ENCODE measurements around the gene CDK1. TPM values are rescaled to one million over a fixed set of nuclear protein-coding genes. Genes with fewer than 3 reads are reported as not detected.
A peak's percentile ranks its signal among the peaks of the same experiment; 100 is the strongest.
"Not testable (repeated sequence)": the region's sequence is repeated elsewhere in the genome, so short reads cannot be mapped to it uniquely, and the experiment has no call there.

CDK1 gene
- total RNA-seq, 6 donors from 2014 or later, result 1.0 to 8.0 (median 5.2) TPM

GRCh38 chr10:60825520-60825919 is 47.2 kb downstream of the CDK1 start:
- no peak for DNase-seq
- Histone ChIP-seq H3K4me1 (peaks cover 13 to 31% (median 24%) of the 10 kb centered on the region in 4 donors), H3K9me3 (no peaks in the 10 kb centered on the region), H3K27me3 (no peaks in the 10 kb centered on the region), H3K27ac (no peak overlapping the region), H3K4me3 (no peak overlapping the region), H3K36me3 (no peaks in the 10 kb centered on the region)
- ATAC-seq (ENCODE audit: low FRiP score in 2 of 2), result no peak
- TF ChIP-seq POLR2AphosphoS5 (IDR thresholded peaks at IDR 0.05), result no peak
- no peak for TF ChIP-seq EP300 (IDR thresholded peaks at IDR 0.05)
- no peak for TF ChIP-seq CTCF (IDR thresholded peaks at IDR 0.05)
- no peak for TF ChIP-seq POLR2A (IDR thresholded peaks at IDR 0.05)
- 84 to 87% methylated on average over 4 of the region's 4 CpGs for WGBS, 2 donors

- peak; percentile 51 to 84 for ATAC-seq (ENCODE audit: low FRiP score in 2 of 2)
- WGBS, 2 donors, result 16 to 24% methylated on average over 5 of the region's 5 CpGs
- Histone ChIP-seq H3K27ac (peak overlapping the region; percentile 12 to 77 (median 62)), H3K4me3 (no peak overlapping the region), H3K4me1 (peaks cover 13 to 23% (median 15%) of the 10 kb centered on the region in 4 donors), H3K9me3 (no peaks in the 10 kb centered on the region), H3K36me3 (no peaks in the 10 kb centered on the region), H3K27me3 (no peaks in the 10 kb centered on the region)
- TF ChIP-seq EP300 (IDR thresholded peaks at IDR 0.05) (peak in 1 of 4 donors; percentile 59), CTCF (IDR thresholded peaks at IDR 0.05) (no peak), POLR2AphosphoS5 (IDR thresholded peaks at IDR 0.05) (peak in 1 of 2 donors; percentile 31)
- DNase-seq, result no peak
Measured at GRCh38 chr10:60827791-60828488, 49.7 kb downstream of the CDK1 start.

- DNase-seq (no peak), ATAC-seq (ENCODE audit: low FRiP score in 2 of 2) (no peak)
- no peak for TF ChIP-seq EP300 (IDR thresholded peaks at IDR 0.05)
- no peak for TF ChIP-seq POLR2A (IDR thresholded peaks at IDR 0.05)
- TF ChIP-seq CTCF (IDR thresholded peaks at IDR 0.05), result no peak
- TF ChIP-seq POLR2AphosphoS5 (IDR thresholded peaks at IDR 0.05), result no peak
- 33 to 42% methylated on average over 1 of the region's 1 CpG for WGBS, 2 donors
- Histone ChIP-seq H3K27ac (peak overlapping the region in 3 of 4 donors; percentile 49 to 77 (median 74)), H3K27me3 (no peaks in the 10 kb centered on the region), H3K4me3 (no peak overlapping the region), H3K9me3 (no peaks in the 10 kb centered on the region), H3K4me1 (peaks cover 13 to 23% (median 14%) of the 10 kb centered on the region in 4 donors), H3K36me3 (no peaks in the 10 kb centered on the region)
Measured at GRCh38 chr10:60828489-60828852, 50.2 kb downstream of the CDK1 start.

- not testable (repeated sequence) for H3K27me3 ChIP-seq; DNase-seq; H3K36me3 ChIP-seq; H3K27ac ChIP-seq; H3K4me3 ChIP-seq; ATAC-seq (ENCODE audit: low FRiP score in 2 of 2); H3K9me3 ChIP-seq
- peaks cover 11 to 16% (median 14%) of the 10 kb centered on the region in 4 donors for H3K4me1 ChIP-seq
- 62 to 66% methylated on average over 4 of the region's 4 CpGs for WGBS, 2 donors
Measured at GRCh38 chr10:60832136-60832535, 53.9 kb downstream of the CDK1 start.

GRCh38 chr10:60834401-60834800 is 56.1 kb downstream of the CDK1 start:
- no peaks in the 10 kb centered on the region for H3K9me3 ChIP-seq

More at GRCh38 chr10:60834401-60834800, 56.1 kb downstream of the CDK1 start:
- Histone ChIP-seq H3K36me3 (no peaks in the 10 kb centered on the region), H3K4me3 (no peak overlapping the region), H3K27ac (no peak overlapping the region), H3K27me3 (no peaks in the 10 kb centered on the region), H3K4me1 (no peaks in the 10 kb centered on the region)
- no peak for ATAC-seq (ENCODE audit: low FRiP score in 2 of 2)
- no peak for DNase-seq
- TF ChIP-seq POLR2AphosphoS5 (IDR thresholded peaks at IDR 0.05), result no peak
- no peak for TF ChIP-seq EP300 (IDR thresholded peaks at IDR 0.05)
- TF ChIP-seq POLR2A (IDR thresholded peaks at IDR 0.05), result no peak
- no peak for TF ChIP-seq CTCF (IDR thresholded peaks at IDR 0.05)

All from upper lobe of left lung (tissue), 6 donors.